Astrocyte of the cerebellum (primary cell): Measurements from ENCODE around the gene PLCXD3.
A peak's percentile ranks its signal among the peaks of the same experiment; 100 is the strongest.

Experiments used
- DNase-seq: peaks from one replicate; pipeline ENCODE4 v3.0.0-alpha.2; 2011; ENCODE audit warnings: low read depth
- H3K4me3 ChIP-seq: 2 replicates; pipeline ENCODE4 v1.5.1; 2011; ENCODE audit warnings: mild to moderate bottlenecking, low read depth, low read length, moderate library complexity
- CTCF ChIP-seq: IDR thresholded peaks from 2 replicates; pipeline ENCODE4 v1.5.1; 2012; ENCODE audit warnings: low read length, low read depth, moderate library complexity, mild to moderate bottlenecking; ENCODE audit errors: missing control alignments
- in situ Hi-C: cut with HindIII; loops from 2 replicates; pipeline ENCODE4 v1.10.0; 2017; ENCODE audit warnings: low sequenced_read_pairs

PLCXD3 gene

GRCh38 chr5:41369799-41370198, 140.6 kb downstream of the PLCXD3 start:
- H3K4me3 ChIP-seq: no peak overlapping the region
- in situ Hi-C loops: no loop called here
- no peak for TF ChIP-seq CTCF
- DNase-seq: no peak

GRCh38 chr5:41368158-41368557, 142.2 kb downstream of the PLCXD3 start:
- TF ChIP-seq CTCF: no peak
- in situ Hi-C loops: no loop called here
- peak; percentile 8 for DNase-seq
- H3K4me3 ChIP-seq: no peak overlapping the region

- H3K4me3 ChIP-seq: no peak overlapping the region
- no peak for DNase-seq
- in situ Hi-C loops: no loop called here
- no peak for TF ChIP-seq CTCF
Measured at GRCh38 chr5:41365369-41365768, 145.0 kb downstream of the PLCXD3 start.

- H3K4me3 ChIP-seq: no peak overlapping the region
- TF ChIP-seq CTCF: no peak
- DNase-seq: no peak
- in situ Hi-C loops: no loop called here
Measured at GRCh38 chr5:41364346-41364745, 146.1 kb downstream of the PLCXD3 start.

- H3K4me3 ChIP-seq: no peak overlapping the region
- DNase-seq: no peak
- TF ChIP-seq CTCF: no peak
- in situ Hi-C loops: no loop called here
Measured at GRCh38 chr5:41363343-41363986, 146.9 kb downstream of the PLCXD3 start.

GRCh38 chr5:41356786-41357185, 153.6 kb downstream of the PLCXD3 start:
- DNase-seq: no peak
- no peak for TF ChIP-seq CTCF
- in situ Hi-C loops: no loop called here
- no peak overlapping the region for H3K4me3 ChIP-seq

GRCh38 chr5:41349846-41350245, 160.6 kb downstream of the PLCXD3 start:
- no peak for TF ChIP-seq CTCF
- H3K4me3 ChIP-seq: no peak overlapping the region
- no peak for DNase-seq
- in situ Hi-C loops: no loop called here
